ENCODE data around the gene VAPA.

- TF ChIP-seq FOXM1 (IDR thresholded peaks at IDR 0.05; ENCODE audit: borderline replicate concordance), result no peak
- TF ChIP-seq SUZ12 (IDR thresholded peaks at IDR 0.05), result no peak
- TF ChIP-seq BHLHE40 (IDR thresholded peaks at IDR 0.05; ENCODE audit: borderline replicate concordance), result no peak
- TF ChIP-seq FOXK2 (IDR thresholded peaks at IDR 0.05), result no peak
- TF ChIP-seq SP1 (IDR thresholded peaks at IDR 0.05), result no peak
- no peak for TF ChIP-seq ELF4 (IDR thresholded peaks at IDR 0.05)
- no peak for TF ChIP-seq HDGF (IDR thresholded peaks at IDR 0.05; ENCODE audit: borderline replicate concordance)
- no peak for TF ChIP-seq CTBP1 (IDR thresholded peaks at IDR 0.05; ENCODE audit: borderline replicate concordance)
- TF ChIP-seq L3MBTL2 (conservative IDR thresholded peaks at IDR 0.05), result no peak
- no peak for TF ChIP-seq LEF1 (IDR thresholded peaks at IDR 0.05; ENCODE audit: borderline replicate concordance)
- TF ChIP-seq FOXA1 (IDR thresholded peaks at IDR 0.05), result no peak
Measured at GRCh38 chr18:10008006-10008647, 94.3 kb downstream of the VAPA start.

Measured in HEK293T (cell line).